ENCODE data around the gene S100A5. TPM values are rescaled to one million over a fixed set of nuclear protein-coding genes. Genes with fewer than 3 reads are reported as not detected.

S100A5 gene
- total RNA-seq, 4 donors from 2014 or later, result not detected

DNA sequence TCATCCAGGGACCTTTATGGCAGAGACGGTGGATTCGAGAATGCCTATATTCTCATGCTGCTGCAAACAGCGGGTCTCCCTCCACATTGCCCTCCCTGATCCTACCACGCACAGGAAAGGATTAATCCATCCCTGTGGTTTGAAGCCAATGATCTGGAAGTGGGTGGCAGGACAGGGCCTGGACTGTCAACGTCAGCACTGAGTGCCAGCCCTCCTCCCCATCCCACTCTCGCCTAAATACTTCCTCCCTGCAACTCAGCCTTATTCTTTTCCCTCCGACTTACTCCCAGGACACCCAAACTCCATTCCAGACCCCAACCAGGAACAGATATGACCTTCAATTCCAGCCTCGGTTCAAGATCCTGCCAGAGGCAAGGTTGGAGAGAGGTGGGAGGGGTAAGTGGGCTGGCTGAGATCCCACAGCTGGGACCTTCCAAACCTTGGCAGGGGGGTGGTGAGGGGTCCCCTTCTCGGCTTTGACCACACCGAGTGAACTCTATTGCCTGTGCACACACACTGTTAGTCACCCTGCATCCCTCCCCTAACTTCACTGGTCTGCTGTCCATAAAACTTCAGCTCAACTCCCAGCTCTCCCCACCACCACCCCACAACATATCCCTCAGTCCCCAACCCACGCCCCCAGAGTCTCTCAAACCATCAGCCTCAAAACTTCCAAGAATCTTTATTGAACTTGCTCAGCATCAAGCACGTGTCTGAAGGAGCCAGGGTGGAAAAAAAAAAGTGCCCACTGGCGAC, 2.4 kb upstream of the S100A5 start:
- H3K27ac ChIP-seq, result peak overlapping the region in 1 of 4 donors; percentile 11

DNA sequence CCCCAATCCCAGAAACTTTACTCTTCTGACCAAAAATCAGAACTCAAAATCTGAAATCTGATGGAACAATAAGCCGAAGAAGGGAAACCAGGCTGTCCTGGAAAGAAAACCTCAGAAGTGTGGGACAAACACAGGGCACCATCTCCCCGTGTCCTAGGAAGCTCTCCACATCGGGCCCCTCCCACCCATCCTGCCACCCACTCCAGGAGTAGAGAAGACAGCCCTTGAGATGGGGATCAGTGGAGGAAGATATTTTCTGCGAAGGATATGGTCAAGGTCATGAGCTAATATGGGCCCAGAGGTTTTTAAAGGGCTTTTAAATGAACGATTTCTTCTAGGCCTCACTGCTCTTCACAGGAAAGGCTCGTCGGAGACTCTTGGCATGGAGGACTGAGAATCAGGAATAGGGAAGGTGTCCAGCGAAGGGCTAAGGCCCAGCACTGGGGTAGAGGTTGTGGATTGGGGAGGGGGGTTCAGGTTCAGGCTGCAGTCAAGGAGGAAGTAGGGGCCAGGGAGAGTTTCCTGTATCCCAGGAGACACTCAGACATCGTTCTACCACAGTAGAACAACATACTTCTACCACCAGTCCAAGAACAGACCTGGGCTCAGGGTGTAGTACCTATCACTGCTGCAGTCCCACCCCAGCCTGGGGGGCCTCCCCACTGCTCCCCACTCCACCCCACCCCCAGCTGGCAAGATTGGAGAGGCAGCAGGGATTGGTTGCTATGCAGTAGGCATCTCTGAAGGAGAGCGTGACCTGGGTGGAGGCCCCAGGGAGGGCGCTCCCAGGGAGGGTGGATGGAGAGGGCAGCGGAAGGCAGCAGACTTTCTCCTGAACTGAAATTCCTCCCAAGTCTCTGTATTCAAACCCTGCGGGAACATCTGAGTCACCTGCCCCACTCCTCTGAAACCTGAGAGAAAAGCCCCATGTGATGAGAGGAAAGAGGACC, 1.2 kb upstream of the S100A5 start:
- no peak for DNase-seq
- no peaks in the 10 kb centered on the region for H3K9me3 ChIP-seq
- H3K27me3 ChIP-seq, result no peaks in the 10 kb centered on the region
- H3K36me3 ChIP-seq, result no peaks in the 10 kb centered on the region
- H3K27ac ChIP-seq, result peak overlapping the region in 3 of 4 donors; percentile 50 to 68 (median 59)
- TF ChIP-seq POLR2A (IDR thresholded peaks at IDR 0.05), result no peak
- TF ChIP-seq, protein P1, sequence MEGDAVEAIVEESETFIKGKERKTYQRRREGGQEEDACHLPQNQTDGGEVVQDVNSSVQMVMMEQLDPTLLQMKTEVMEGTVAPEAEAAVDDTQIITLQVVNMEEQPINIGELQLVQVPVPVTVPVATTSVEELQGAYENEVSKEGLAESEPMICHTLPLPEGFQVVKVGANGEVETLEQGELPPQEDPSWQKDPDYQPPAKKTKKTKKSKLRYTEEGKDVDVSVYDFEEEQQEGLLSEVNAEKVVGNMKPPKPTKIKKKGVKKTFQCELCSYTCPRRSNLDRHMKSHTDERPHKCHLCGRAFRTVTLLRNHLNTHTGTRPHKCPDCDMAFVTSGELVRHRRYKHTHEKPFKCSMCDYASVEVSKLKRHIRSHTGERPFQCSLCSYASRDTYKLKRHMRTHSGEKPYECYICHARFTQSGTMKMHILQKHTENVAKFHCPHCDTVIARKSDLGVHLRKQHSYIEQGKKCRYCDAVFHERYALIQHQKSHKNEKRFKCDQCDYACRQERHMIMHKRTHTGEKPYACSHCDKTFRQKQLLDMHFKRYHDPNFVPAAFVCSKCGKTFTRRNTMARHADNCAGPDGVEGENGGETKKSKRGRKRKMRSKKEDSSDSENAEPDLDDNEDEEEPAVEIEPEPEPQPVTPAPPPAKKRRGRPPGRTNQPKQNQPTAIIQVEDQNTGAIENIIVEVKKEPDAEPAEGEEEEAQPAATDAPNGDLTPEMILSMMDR (IDR thresholded peaks at IDR 0.05), result no peak
- H3K4me1 ChIP-seq, result peaks cover 4 to 71% (median 26%) of the 10 kb centered on the region in 4 donors
- H3K4me3 ChIP-seq, result no peak overlapping the region

More for the DNA sequence above, 2.4 kb upstream of the S100A5 start:
- TF ChIP-seq POLR2A (IDR thresholded peaks at IDR 0.05), result no peak
- TF ChIP-seq, protein P1 (IDR thresholded peaks at IDR 0.05), result no peak
- H3K4me3 ChIP-seq, result no peak overlapping the region
- no peaks in the 10 kb centered on the region for H3K27me3 ChIP-seq
- no peaks in the 10 kb centered on the region for H3K9me3 ChIP-seq
- peaks cover 4 to 59% (median 26%) of the 10 kb centered on the region in 4 donors for H3K4me1 ChIP-seq
- no peaks in the 10 kb centered on the region for H3K36me3 ChIP-seq
- peak in 1 of 3 donors; percentile 21 for DNase-seq

DNA sequence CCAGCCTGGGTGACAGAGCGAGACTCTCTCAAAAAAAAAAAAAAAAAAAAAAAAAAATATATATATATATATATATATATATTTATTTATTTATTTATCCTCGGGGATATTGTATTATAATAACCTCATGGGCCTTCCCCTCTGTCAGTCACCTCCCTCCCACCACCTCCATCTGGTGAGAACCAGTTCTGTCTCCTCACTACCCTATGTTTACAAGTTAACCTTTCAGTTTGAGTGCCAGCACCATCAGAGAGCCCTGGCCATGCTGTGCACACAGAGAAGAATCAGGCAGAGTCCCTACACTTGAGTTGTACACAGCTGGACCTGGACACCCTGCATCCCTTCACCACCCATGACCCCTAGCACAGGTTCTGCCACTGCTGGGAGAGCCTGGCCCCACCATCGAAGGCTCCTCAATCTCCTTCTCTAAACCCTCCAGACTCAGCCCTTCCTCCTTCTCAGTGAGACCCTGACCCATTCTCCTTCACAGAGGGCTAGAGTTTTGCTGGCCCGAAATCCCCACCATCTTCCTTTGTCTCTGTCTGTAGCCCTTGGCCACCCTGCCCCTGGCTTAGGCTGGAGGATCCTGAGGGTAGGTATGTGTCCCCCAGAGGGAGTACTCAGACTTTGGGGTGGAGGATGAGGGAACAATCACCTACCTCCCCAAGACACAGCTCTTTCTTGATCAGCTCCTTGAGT, 1.2 kb downstream of the S100A5 start:
- no peak overlapping the region for H3K4me3 ChIP-seq
- no peak for TF ChIP-seq POLR2A (IDR thresholded peaks at IDR 0.05)
- TF ChIP-seq, protein P1 (IDR thresholded peaks at IDR 0.05), result no peak
- DNase-seq, result no peak
- no peaks in the 10 kb centered on the region for H3K36me3 ChIP-seq
- H3K27ac ChIP-seq, result peak overlapping the region in 1 of 4 donors; percentile 7
- H3K4me1 ChIP-seq, result peaks cover 0 to 67% (median 20%) of the 10 kb centered on the region in 4 donors
- H3K27me3 ChIP-seq, result no peaks in the 10 kb centered on the region
- no peaks in the 10 kb centered on the region for H3K9me3 ChIP-seq

DNA sequence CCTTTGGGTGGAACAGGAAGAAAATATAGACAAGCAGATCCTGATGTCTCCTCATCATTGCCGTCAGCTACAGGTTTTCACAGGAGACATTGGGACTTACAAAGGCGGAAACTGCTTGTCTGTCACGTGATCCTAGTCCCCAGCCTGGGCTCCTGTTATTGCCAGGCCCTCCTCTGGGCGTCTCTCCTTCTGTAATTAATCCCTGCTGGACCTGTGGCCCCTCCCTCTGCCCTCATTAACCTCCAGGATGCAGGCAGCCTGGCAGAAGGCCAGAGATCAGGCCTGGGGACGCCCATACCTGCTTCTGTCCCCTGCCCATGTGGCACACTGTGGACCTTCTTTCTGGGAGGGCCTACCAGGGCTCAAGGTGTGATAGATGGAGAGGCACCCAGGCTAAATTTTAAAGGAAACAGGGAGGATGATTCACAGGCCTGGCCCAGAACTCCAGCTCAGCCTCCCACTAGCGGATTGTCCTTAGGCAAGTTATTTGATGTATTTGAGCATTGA, 2.4 kb downstream of the S100A5 start:
- TF ChIP-seq POLR2A (IDR thresholded peaks at IDR 0.05), result peak in 1 of 2 donors; percentile 30
- TF ChIP-seq, protein P1 (IDR thresholded peaks at IDR 0.05), result peak in 3 of 6 experiments; percentile 29 to 40 (median 38)
- no peaks in the 10 kb centered on the region for H3K36me3 ChIP-seq
- H3K4me1 ChIP-seq, result peaks cover 0 to 67% (median 15%) of the 10 kb centered on the region in 4 donors
- no peaks in the 10 kb centered on the region for H3K9me3 ChIP-seq
- H3K27me3 ChIP-seq, result no peaks in the 10 kb centered on the region
- DNase-seq, result peak in 2 of 3 donors; percentile 90 to 91
- H3K27ac ChIP-seq, result peak overlapping the region in 3 of 4 donors; percentile 96 to 99 (median 98)
- H3K4me3 ChIP-seq, result no peak overlapping the region

DNA sequence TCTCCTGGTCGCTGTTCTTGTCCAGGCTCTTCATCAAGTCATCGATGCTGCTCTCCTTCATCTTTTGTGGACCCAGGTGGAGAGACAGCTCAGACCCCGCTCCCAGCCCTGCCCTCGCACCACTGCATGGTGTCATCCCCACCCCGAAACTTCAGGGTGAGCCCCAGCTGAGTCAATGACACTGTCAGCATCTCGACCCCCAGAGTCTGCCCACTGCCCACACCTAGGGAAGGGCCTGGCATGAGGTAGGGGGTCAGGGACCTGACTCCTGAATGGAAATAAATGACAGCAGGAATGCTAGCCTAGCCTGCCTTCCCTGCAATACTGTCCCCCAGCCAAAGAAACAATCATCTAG, 3.4 kb downstream of the S100A5 start:
- TF ChIP-seq, protein P1 (IDR thresholded peaks at IDR 0.05), result no peak
- TF ChIP-seq POLR2A (IDR thresholded peaks at IDR 0.05), result no peak
- Histone ChIP-seq H3K4me3 (no peak overlapping the region), H3K27me3 (no peaks in the 10 kb centered on the region), H3K27ac (peak overlapping the region; percentile 95 to 99 (median 97)), H3K4me1 (peaks cover 1 to 72% (median 19%) of the 10 kb centered on the region in 4 donors), H3K36me3 (no peaks in the 10 kb centered on the region), H3K9me3 (no peaks in the 10 kb centered on the region)
- peak in 1 of 3 donors; percentile 48 for DNase-seq
